HEK293 (cell line): ENCODE measurements around the gene SLC39A5.

Experiments
- BCL11A ChIP-seq: fragments of 450-650 bp; formaldehyde crosslinking; IDR thresholded peaks from 2 replicates; pipeline ENCODE4 v1.5.1; 2016; ENCODE audit warnings: low read depth, missing biosample characterization, missing genetic modification characterization
- HOXA7 ChIP-seq: sonication (generic); formaldehyde crosslinking; IDR thresholded peaks from 2 replicates; pipeline ENCODE4 v1.8.1; 2022; ENCODE audit warnings: missing genetic modification reagents, borderline replicate concordance
- OVOL3 ChIP-seq: fragments of 450-650 bp; formaldehyde crosslinking; IDR thresholded peaks from 2 replicates; pipeline ENCODE4 v1.5.1; 2016; ENCODE audit warnings: missing biosample characterization, missing genetic modification characterization
- PATZ1 ChIP-seq: fragments of 450-650 bp; formaldehyde crosslinking; IDR thresholded peaks from 2 replicates; pipeline ENCODE4 v1.5.1; 2016; ENCODE audit warnings: missing biosample characterization, missing genetic modification characterization
- SP2 ChIP-seq: fragments of 450-650 bp; formaldehyde crosslinking; IDR thresholded peaks from 2 replicates; pipeline ENCODE4 v1.5.1; 2016; ENCODE audit warnings: missing biosample characterization, missing genetic modification characterization
- SP7 ChIP-seq: fragments of 450-650 bp; formaldehyde crosslinking; IDR thresholded peaks from 2 replicates; pipeline ENCODE4 v1.5.1; 2016; ENCODE audit warnings: missing biosample characterization, missing genetic modification characterization
- TRIM28 ChIP-seq: IDR thresholded peaks from 2 replicates; pipeline ENCODE4 v1.6.1; 2011; ENCODE audit warnings: low read length, control low read depth, borderline replicate concordance
- WT1 ChIP-seq: fragments of 450-650 bp; formaldehyde crosslinking; IDR thresholded peaks from 2 replicates; pipeline ENCODE4 v1.5.1; 2016; ENCODE audit warnings: missing biosample characterization, missing genetic modification characterization
- ZBTB20 ChIP-seq: fragments of 450-650 bp; formaldehyde crosslinking; IDR thresholded peaks from 2 replicates; pipeline ENCODE4 v1.5.1; 2016; ENCODE audit warnings: missing biosample characterization, missing genetic modification characterization
- ZFP69B ChIP-seq: fragments of 450-650 bp; formaldehyde crosslinking; IDR thresholded peaks from 2 replicates; pipeline ENCODE4 v1.5.1; 2016; ENCODE audit warnings: missing biosample characterization, missing genetic modification characterization
- ZNF121 ChIP-seq: fragments of 450-650 bp; formaldehyde crosslinking; IDR thresholded peaks from 2 replicates; pipeline ENCODE4 v1.5.1; 2016; ENCODE audit warnings: missing biosample characterization, missing genetic modification characterization
- ZNF184 ChIP-seq: fragments of 450-650 bp; IDR thresholded peaks from 2 replicates; pipeline ENCODE4 v1.5.1; 2018; ENCODE audit warnings: missing biosample characterization, mild to moderate bottlenecking, missing genetic modification characterization
- ZNF202 ChIP-seq: fragments of 450-650 bp; formaldehyde crosslinking; IDR thresholded peaks from 2 replicates; pipeline ENCODE4 v1.5.1; 2016; ENCODE audit warnings: missing biosample characterization, missing genetic modification characterization, borderline replicate concordance
- ZNF239 ChIP-seq: fragments of 450-650 bp; formaldehyde crosslinking; IDR thresholded peaks from 2 replicates; pipeline ENCODE4 v1.5.1; 2016; ENCODE audit warnings: missing biosample characterization, missing genetic modification characterization
- ZNF26 ChIP-seq: fragments of 450-650 bp; formaldehyde crosslinking; IDR thresholded peaks from 2 replicates; pipeline ENCODE4 v1.5.1; 2016; ENCODE audit warnings: missing biosample characterization, missing genetic modification characterization
- ZNF302 ChIP-seq: fragments of 450-650 bp; formaldehyde crosslinking; IDR thresholded peaks from 2 replicates; pipeline ENCODE4 v1.5.1; 2016; ENCODE audit warnings: missing biosample characterization, missing genetic modification characterization, low read depth
- ZNF37A ChIP-seq: fragments of 450-650 bp; IDR thresholded peaks from 2 replicates; pipeline ENCODE4 v1.5.1; 2018; ENCODE audit warnings: missing biosample characterization, missing genetic modification characterization
- ZNF404 ChIP-seq: fragments of 450-650 bp; formaldehyde crosslinking; IDR thresholded peaks from 2 replicates; pipeline ENCODE4 v1.5.1; 2017; ENCODE audit warnings: missing biosample characterization, missing genetic modification characterization
- ZNF449 ChIP-seq: fragments of 450-650 bp; formaldehyde crosslinking; IDR thresholded peaks from 2 replicates; pipeline ENCODE4 v1.5.1; 2017; ENCODE audit warnings: missing biosample characterization, mild to moderate bottlenecking, missing genetic modification characterization, moderate library complexity
- ZNF473 ChIP-seq: fragments of 450-650 bp; formaldehyde crosslinking; IDR thresholded peaks from 2 replicates; pipeline ENCODE4 v1.5.1; 2017; ENCODE audit warnings: missing biosample characterization, missing genetic modification characterization
- ZNF514 ChIP-seq: fragments of 450-650 bp; formaldehyde crosslinking; IDR thresholded peaks from 2 replicates; pipeline ENCODE4 v1.5.1; 2016; ENCODE audit warnings: missing biosample characterization, missing genetic modification characterization
- ZNF548 ChIP-seq: fragments of 450-650 bp; formaldehyde crosslinking; IDR thresholded peaks from 2 replicates; pipeline ENCODE4 v1.5.1; 2016; ENCODE audit warnings: missing biosample characterization, missing genetic modification characterization
- ZNF558 ChIP-seq: fragments of 450-650 bp; formaldehyde crosslinking; IDR thresholded peaks from 2 replicates; pipeline ENCODE4 v1.5.1; 2016; ENCODE audit warnings: missing biosample characterization, missing genetic modification characterization
- ZNF561 ChIP-seq: fragments of 450-650 bp; IDR thresholded peaks from 2 replicates; pipeline ENCODE4 v1.5.1; 2018; ENCODE audit warnings: missing biosample characterization, missing genetic modification characterization, borderline replicate concordance
- ZNF585B ChIP-seq: fragments of 450-650 bp; formaldehyde crosslinking; IDR thresholded peaks from 2 replicates; pipeline ENCODE4 v1.5.1; 2016; ENCODE audit warnings: missing biosample characterization, missing genetic modification characterization
- ZNF621 ChIP-seq: fragments of 450-650 bp; formaldehyde crosslinking; IDR thresholded peaks from 2 replicates; pipeline ENCODE4 v1.5.1; 2017; ENCODE audit warnings: missing biosample characterization, missing genetic modification characterization
- ZNF639 ChIP-seq: fragments of 450-650 bp; formaldehyde crosslinking; IDR thresholded peaks from 2 replicates; pipeline ENCODE4 v1.5.1; 2016; ENCODE audit warnings: missing biosample characterization, missing genetic modification characterization
- ZNF704 ChIP-seq: fragments of 450-650 bp; formaldehyde crosslinking; IDR thresholded peaks from 2 replicates; pipeline ENCODE4 v1.5.1; 2016; ENCODE audit warnings: missing biosample characterization, missing genetic modification characterization
- ZNF76 ChIP-seq: fragments of 450-650 bp; formaldehyde crosslinking; IDR thresholded peaks from 2 replicates; pipeline ENCODE4; 2016; ENCODE audit warnings: low read depth, missing biosample characterization, missing genetic modification characterization, borderline replicate concordance
- ZNF830 ChIP-seq: fragments of 450-650 bp; IDR thresholded peaks from 2 replicates; pipeline ENCODE4 v1.5.0; 2018; ENCODE audit warnings: missing biosample characterization, missing genetic modification characterization, low read depth, mild to moderate bottlenecking, moderate library complexity
- ZNF843 ChIP-seq: fragments of 450-650 bp; formaldehyde crosslinking; IDR thresholded peaks from 2 replicates; pipeline ENCODE4 v1.5.1; 2016; ENCODE audit warnings: missing biosample characterization, missing genetic modification characterization
- ZSCAN23 ChIP-seq: fragments of 450-650 bp; formaldehyde crosslinking; IDR thresholded peaks from 2 replicates; pipeline ENCODE4 v1.5.1; 2016; ENCODE audit warnings: missing biosample characterization, missing genetic modification characterization
- ZSCAN5A ChIP-seq: fragments of 450-650 bp; formaldehyde crosslinking; IDR thresholded peaks from 2 replicates; pipeline ENCODE4 v1.5.1; 2016; ENCODE audit warnings: missing biosample characterization, missing genetic modification characterization
- ZXDB ChIP-seq: fragments of 450-650 bp; formaldehyde crosslinking; IDR thresholded peaks from 2 replicates; pipeline ENCODE4 v1.5.1; 2016; ENCODE audit warnings: missing biosample characterization, missing genetic modification characterization

SLC39A5 gene

GRCh38 chr12:56221232-56221756 is 8.6 kb upstream of the SLC39A5 start (continued):
- no peak for TF ChIP-seq ZNF449 (tag by site-specific recombination)
- TF ChIP-seq ZNF585B (tag by site-specific recombination) = no peak
- no peak for TF ChIP-seq OVOL3
- TF ChIP-seq ZNF76 (tag by site-specific recombination) = peak; percentile 44; the same call in 1 of the 2 replicates
- TF ChIP-seq WT1 (tag by site-specific recombination) = peak; percentile 74
- TF ChIP-seq ZXDB (tag by site-specific recombination) = peak; percentile 75
- TF ChIP-seq ZNF830 = no peak
- TF ChIP-seq ZNF26 (tag by site-specific recombination) = no peak
- TF ChIP-seq ZNF302 (tag by site-specific recombination) = no peak
- no peak for TF ChIP-seq HOXA7 (CRISPR knock-in tag)
- no peak for TF ChIP-seq ZNF561 (tag by site-specific recombination)
- TF ChIP-seq ZNF704 = no peak
- TF ChIP-seq SP2 (tag by site-specific recombination) = no peak; the same call in none of the 2 replicates
- no peak for TF ChIP-seq BCL11A (tag by site-specific recombination)
- TF ChIP-seq ZNF404 (tag by site-specific recombination) = no peak
- TF ChIP-seq ZNF621 (tag by site-specific recombination) = no peak
- TF ChIP-seq PATZ1 (tag by site-specific recombination) = peak; percentile 99
- TF ChIP-seq ZNF121 (tag by site-specific recombination) = no peak
- TF ChIP-seq ZSCAN23 (tag by site-specific recombination) = peak; percentile 55; the same call in 1 of the 2 replicates
- TF ChIP-seq ZNF558 (tag by site-specific recombination) = no peak
- TF ChIP-seq ZBTB20 = no peak; the same call in 1 of the 2 replicates
- TF ChIP-seq ZNF514 = no peak
- no peak for TF ChIP-seq ZSCAN5A (tag by site-specific recombination)
- peak; percentile 82; the same call in 1 of the 2 replicates for TF ChIP-seq ZFP69B
- no peak for TF ChIP-seq ZNF239 (tag by site-specific recombination)
- no peak for TF ChIP-seq ZNF37A (tag by site-specific recombination)
- no peak for TF ChIP-seq TRIM28
- TF ChIP-seq ZNF184 = no peak
- peak; percentile 54; the same call in 1 of the 2 replicates for TF ChIP-seq ZNF639
- no peak for TF ChIP-seq ZNF473
- peak; percentile 39 for TF ChIP-seq SP7 (tag by site-specific recombination)
- no peak for TF ChIP-seq ZNF548 (tag by site-specific recombination)
- TF ChIP-seq ZNF843 (tag by site-specific recombination) = 0 out of 2 replicates have a peak, but pooled peaks have one; percentile 8
- TF ChIP-seq ZNF202 (tag by site-specific recombination) = no peak
